ENCODE data around the gene RPL13A. TPM values are rescaled to one million over a fixed set of nuclear protein-coding genes. Genes with fewer than 3 reads are reported as not detected.

RPL13A gene
- total and polyA plus RNA-seq, 4 donors = 1,716 to 4,797 (median 2,674) TPM

DNA sequence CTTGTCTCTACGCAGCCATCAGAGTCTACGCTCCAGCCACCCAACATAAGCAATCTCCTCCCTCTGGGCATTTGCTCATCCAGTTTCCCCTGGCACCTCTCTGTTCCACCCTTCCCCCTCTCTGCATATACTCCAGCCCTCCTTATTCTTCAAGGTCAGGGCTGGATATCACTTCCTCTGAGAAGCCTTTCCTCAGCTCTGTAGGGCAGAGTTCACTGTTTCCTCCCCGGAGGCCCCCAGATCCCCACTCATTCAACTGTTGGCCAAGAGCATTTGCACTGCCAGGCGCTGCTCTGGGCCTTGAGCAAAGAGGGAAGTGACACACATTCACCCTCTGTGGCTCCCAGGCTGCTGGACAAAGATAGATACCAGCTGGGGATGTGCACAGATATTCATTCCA, 28.4 kb downstream of the RPL13A start:
- H3K36me3 ChIP-seq (ENCODE audit: control insufficient read depth in 1 of 2, insufficient read depth in 2 of 2, low read length in 1 of 2) = no peaks in the 10 kb centered on the region
- H3K9me3 ChIP-seq (ENCODE audit: control insufficient read depth, low read length) = no peaks in the 10 kb centered on the region
- H3K4me3 ChIP-seq (ENCODE audit: low read length in 2 of 2) = no peak overlapping the region
- WGBS, 2 donors = 85 to 90% methylated on average over 4 of the region's 4 CpGs
- DNase-seq (peak in 1 of 2 donors; percentile 82), ATAC-seq (ENCODE audit: low FRiP score) (no peak)
- H3K27me3 ChIP-seq (ENCODE audit: control insufficient read depth in 1 of 2, insufficient read depth in 2 of 2, low read length in 1 of 2) = no peaks in the 10 kb centered on the region
- H3K4me1 ChIP-seq (ENCODE audit: control insufficient read depth in 1 of 2, insufficient read depth in 2 of 2, low read length in 2 of 2) = no peaks in the 10 kb centered on the region
- intact Hi-C loops (cut with DNase I) = no loop called here
- no peak overlapping the region for H3K27ac ChIP-seq (ENCODE audit: low read depth in 1 of 2, low read length in 2 of 2)

DNA sequence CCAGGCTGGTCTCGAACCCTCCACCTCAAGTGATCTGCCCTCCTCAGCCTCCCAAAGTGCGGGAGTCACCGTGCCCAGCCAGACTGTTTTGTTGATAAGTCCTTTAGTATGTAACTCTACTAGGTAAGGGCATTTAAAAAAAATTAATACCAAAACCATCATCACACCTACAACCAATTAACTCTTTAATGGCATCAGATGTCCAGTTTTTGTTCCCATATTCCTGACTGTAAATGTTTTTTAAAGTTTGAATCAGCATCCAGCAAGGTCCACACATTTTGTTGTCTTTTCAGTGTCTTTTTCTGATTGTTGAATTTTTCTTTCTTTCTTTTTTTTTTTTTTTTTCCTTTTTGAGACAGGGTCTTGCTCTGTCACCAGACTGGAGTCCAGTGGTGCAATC, 30.6 kb downstream of the RPL13A start:
- intact Hi-C loops (cut with DNase I) = no loop called here
- H3K4me1 ChIP-seq (ENCODE audit: control insufficient read depth in 1 of 2, insufficient read depth in 2 of 2, low read length in 2 of 2) = no peaks in the 10 kb centered on the region
- H3K9me3 ChIP-seq (ENCODE audit: control insufficient read depth, low read length) = no peaks in the 10 kb centered on the region
- H3K36me3 ChIP-seq (ENCODE audit: control insufficient read depth in 1 of 2, insufficient read depth in 2 of 2, low read length in 1 of 2) = no peaks in the 10 kb centered on the region
- no peak overlapping the region for H3K27ac ChIP-seq (ENCODE audit: low read depth in 1 of 2, low read length in 2 of 2)
- ATAC-seq (ENCODE audit: low FRiP score) (no peak), DNase-seq (no peak)
- H3K27me3 ChIP-seq (ENCODE audit: control insufficient read depth in 1 of 2, insufficient read depth in 2 of 2, low read length in 1 of 2) = no peaks in the 10 kb centered on the region
- no peak overlapping the region for H3K4me3 ChIP-seq (ENCODE audit: low read length in 2 of 2)
- WGBS, 2 donors = 97 to 100% methylated on average over 3 of the region's 3 CpGs

DNA sequence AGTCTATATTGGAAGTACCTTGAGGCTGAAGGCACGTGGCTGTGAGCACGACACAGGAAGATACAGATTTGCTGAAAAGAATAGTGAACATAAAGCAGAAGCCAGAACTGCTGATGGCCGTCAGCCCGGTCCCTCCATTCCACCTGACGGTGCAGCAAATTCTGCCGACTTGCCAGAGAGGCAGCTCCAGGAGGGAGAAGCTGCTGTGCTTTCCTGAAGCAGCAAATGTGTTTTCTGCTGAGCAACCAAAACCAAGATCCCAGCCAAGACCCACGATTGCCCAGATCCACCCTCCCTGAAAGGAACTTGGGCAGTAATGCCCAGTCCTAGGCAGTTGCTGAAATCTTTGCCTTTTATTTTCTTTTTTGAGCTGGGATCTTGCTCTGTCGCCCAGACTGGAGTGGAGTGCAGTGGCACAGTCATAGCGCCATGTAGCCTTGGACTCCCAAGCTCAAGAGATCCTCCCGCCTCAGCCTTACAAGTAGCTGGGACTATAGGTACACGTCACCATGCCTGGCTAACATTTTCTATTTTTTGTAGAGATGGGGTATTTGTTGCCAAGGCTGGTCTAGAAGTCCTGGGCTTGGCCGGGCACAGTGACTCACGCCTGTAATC, 33.4 kb downstream of the RPL13A start:
- intact Hi-C loops (cut with DNase I) = loop anchor here in 1 of 2 donors (10.0 kb wide), 1 partner anchor 244 kb away; the partner anchor contains the start of genes AP2A1 and TSKS
- no peaks in the 10 kb centered on the region for H3K27me3 ChIP-seq (ENCODE audit: control insufficient read depth in 1 of 2, insufficient read depth in 2 of 2, low read length in 1 of 2)
- DNase-seq (peak in 1 of 2 donors; percentile 85), ATAC-seq (ENCODE audit: low FRiP score) (no peak)
- WGBS, 2 donors = 47 to 56% methylated on average over 13 of the region's 13 CpGs
- H3K27ac ChIP-seq (ENCODE audit: low read depth in 1 of 2, low read length in 2 of 2) = no peak overlapping the region
- H3K9me3 ChIP-seq (ENCODE audit: control insufficient read depth, low read length) = no peaks in the 10 kb centered on the region
- no peaks in the 10 kb centered on the region for H3K4me1 ChIP-seq (ENCODE audit: control insufficient read depth in 1 of 2, insufficient read depth in 2 of 2, low read length in 2 of 2)
- H3K36me3 ChIP-seq (ENCODE audit: control insufficient read depth in 1 of 2, insufficient read depth in 2 of 2, low read length in 1 of 2) = no peaks in the 10 kb centered on the region
- H3K4me3 ChIP-seq (ENCODE audit: low read length in 2 of 2) = no peak overlapping the region

DNA sequence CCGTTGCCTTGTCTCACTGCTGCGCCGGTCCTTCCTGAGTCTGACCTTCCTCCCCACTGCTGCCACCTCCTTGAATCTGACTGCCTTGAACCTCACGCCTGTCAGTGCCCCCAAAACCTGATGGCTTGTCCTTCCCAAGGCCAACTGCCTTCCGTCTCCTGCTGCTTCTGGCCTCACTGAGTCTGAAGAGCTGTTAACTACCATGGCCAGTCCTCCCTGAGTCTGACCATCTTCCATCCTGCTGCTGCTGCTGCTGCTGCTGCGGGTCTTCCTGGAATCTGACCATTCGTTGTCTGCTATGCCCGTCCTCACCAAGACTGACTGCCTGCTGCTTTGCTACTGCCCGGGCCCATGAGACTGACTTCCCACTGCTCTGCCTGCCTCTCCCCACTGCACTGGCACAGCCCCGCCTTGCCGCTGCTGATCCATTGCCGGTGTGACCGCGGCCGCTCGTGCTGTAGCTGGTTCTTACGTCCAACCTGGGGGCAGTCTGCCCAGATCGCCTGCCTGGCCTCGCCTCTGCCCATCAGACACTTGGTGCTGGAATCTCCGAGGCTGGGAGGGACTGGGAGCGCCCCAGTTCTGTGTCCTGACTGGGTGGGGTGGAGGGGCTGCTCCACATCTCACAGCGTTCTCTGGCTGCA, 37.5 kb downstream of the RPL13A start:
- Histone ChIP-seq H3K27me3 (ENCODE audit: control insufficient read depth in 1 of 2, insufficient read depth in 2 of 2, low read length in 1 of 2) (no peaks in the 10 kb centered on the region), H3K36me3 (ENCODE audit: control insufficient read depth in 1 of 2, insufficient read depth in 2 of 2, low read length in 1 of 2) (no peaks in the 10 kb centered on the region), H3K27ac (ENCODE audit: low read depth in 1 of 2, low read length in 2 of 2) (no peak overlapping the region), H3K4me3 (ENCODE audit: low read length in 2 of 2) (no peak overlapping the region), H3K9me3 (ENCODE audit: control insufficient read depth, low read length) (no peaks in the 10 kb centered on the region), H3K4me1 (ENCODE audit: control insufficient read depth in 1 of 2, insufficient read depth in 2 of 2, low read length in 2 of 2) (no peaks in the 10 kb centered on the region)
- WGBS, 2 donors = 88 to 89% methylated on average over 22 of the region's 22 CpGs
- intact Hi-C loops (cut with DNase I) = loop anchor here in 1 of 2 donors (10.0 kb wide), 1 partner anchor 240 kb away; the partner anchor contains the start of genes AP2A1 and TSKS
- ATAC-seq (ENCODE audit: low FRiP score) (no peak), DNase-seq (no peak)

DNA sequence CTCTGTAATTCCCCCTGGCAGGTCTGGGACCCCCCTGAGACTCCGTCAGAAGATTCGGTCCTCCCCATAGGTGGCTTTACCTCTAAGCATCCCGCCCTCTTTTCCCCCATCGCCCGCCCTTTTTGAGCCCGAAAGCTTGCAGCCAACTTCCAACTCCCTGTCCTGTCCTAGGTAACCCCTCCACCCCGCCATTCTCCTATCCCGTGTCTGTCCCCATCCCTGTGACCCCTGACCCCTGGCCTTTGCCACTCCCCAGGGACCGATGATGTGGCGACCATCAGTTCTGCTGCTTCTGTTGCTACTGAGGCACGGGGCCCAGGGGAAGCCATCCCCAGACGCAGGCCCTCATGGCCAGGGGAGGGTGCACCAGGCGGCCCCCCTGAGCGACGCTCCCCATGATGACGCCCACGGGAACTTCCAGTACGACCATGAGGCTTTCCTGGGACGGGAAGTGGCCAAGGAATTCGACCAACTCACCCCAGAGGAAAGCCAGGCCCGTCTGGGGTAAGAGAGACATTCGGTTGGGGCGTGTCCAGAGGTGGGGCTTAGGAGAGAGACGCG, 40.9 kb downstream of the RPL13A start:
- no peaks in the 10 kb centered on the region for H3K9me3 ChIP-seq (ENCODE audit: control insufficient read depth, low read length)
- peak overlapping the region in 1 of 2 donors; percentile 34 for H3K27ac ChIP-seq (ENCODE audit: low read depth in 1 of 2, low read length in 2 of 2)
- no peaks in the 10 kb centered on the region for H3K4me1 ChIP-seq (ENCODE audit: control insufficient read depth in 1 of 2, insufficient read depth in 2 of 2, low read length in 2 of 2)
- DNase-seq (peak; percentile 74 to 86), ATAC-seq (ENCODE audit: low FRiP score) (peak; percentile 41)
- intact Hi-C loops (cut with DNase I) = loop anchor here in 1 of 2 donors (10.0 kb wide), 1 partner anchor 237 kb away; the partner anchor contains the start of genes AP2A1 and TSKS
- no peaks in the 10 kb centered on the region for H3K36me3 ChIP-seq (ENCODE audit: control insufficient read depth in 1 of 2, insufficient read depth in 2 of 2, low read length in 1 of 2)
- peak overlapping the region; percentile 2 to 36 for H3K4me3 ChIP-seq (ENCODE audit: low read length in 2 of 2)
- WGBS, 2 donors = 16 to 22% methylated on average over 24 to 25 of the region's 25 CpGs
- no peaks in the 10 kb centered on the region for H3K27me3 ChIP-seq (ENCODE audit: control insufficient read depth in 1 of 2, insufficient read depth in 2 of 2, low read length in 1 of 2)

DNA sequence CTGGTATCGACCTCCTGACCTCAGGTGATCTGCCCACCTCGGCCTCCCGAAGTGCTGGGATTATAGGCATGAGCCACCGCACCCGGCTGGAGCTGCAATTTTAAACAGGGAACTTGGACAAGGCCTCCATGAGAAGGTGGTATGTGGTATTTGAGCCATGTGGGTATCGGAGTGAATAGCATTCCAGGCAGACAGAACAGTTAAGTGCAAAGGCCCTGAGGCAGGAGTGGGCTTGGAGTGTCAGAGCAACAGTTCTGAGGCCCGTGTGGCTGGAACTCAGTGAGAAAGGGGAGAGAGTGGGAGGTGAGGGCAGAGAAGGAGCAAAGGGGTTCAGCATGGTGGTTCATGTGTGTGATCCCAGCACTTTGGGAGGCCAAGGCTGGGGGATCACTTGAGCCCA, 43.3 kb downstream of the RPL13A start:
- H3K27ac ChIP-seq (ENCODE audit: low read depth in 1 of 2, low read length in 2 of 2) = no peak overlapping the region
- DNase-seq (no peak), ATAC-seq (ENCODE audit: low FRiP score) (no peak)
- 90% methylated on average over 7 of the region's 7 CpGs for WGBS, 2 donors
- H3K4me1 ChIP-seq (ENCODE audit: control insufficient read depth in 1 of 2, insufficient read depth in 2 of 2, low read length in 2 of 2) = no peaks in the 10 kb centered on the region
- no peak overlapping the region for H3K4me3 ChIP-seq (ENCODE audit: low read length in 2 of 2)
- intact Hi-C loops (cut with DNase I) = no loop called here
- no peaks in the 10 kb centered on the region for H3K27me3 ChIP-seq (ENCODE audit: control insufficient read depth in 1 of 2, insufficient read depth in 2 of 2, low read length in 1 of 2)
- no peaks in the 10 kb centered on the region for H3K36me3 ChIP-seq (ENCODE audit: control insufficient read depth in 1 of 2, insufficient read depth in 2 of 2, low read length in 1 of 2)
- H3K9me3 ChIP-seq (ENCODE audit: control insufficient read depth, low read length) = no peaks in the 10 kb centered on the region

DNA sequence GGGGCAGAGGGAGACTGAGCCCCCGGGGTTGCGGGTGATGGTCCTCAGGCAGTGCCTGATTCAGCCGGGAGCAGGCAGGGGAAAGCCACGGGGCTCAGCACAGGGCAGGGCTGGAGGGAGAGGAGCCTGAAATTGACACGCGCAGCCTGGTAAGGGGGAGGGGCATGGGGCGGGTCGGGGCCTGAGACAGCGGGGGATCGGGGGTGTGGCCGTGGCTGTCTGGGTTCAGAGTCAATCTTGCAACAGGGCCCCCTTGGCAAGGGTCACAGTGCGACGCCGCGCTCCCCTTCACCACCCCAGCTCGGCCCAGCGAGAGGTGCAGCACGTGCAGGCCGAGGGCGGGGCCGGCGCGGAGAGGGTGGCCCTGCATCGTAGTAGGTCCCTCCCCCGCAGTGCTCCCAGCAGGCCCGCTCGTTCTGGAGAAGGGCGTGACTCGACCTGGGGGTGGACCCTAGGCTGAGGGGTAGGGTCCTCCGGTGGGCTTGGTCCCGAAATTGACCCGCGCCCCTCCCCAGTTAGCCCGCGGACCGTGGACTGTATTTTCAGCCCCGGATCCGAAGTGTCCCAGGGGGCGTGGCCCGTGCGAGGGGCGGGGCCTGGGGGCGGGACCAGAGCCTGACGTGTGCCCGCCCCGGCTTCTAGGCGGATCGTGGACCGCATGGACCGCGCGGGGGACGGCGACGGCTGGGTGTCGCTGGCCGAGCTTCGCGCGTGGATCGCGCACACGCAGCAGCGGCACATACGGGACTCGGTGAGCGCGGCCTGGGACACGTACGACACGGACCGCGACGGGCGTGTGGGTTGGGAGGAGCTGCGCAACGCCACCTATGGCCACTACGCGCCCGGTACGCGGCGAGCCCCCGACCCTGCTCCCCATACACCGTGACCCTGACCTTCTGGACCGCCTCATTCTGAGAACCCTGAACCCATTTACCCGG, 46.4 kb downstream of the RPL13A start:
- DNase-seq (peak; percentile 76 to 92), ATAC-seq (ENCODE audit: low FRiP score) (peak; percentile 92)
- Histone ChIP-seq H3K4me3 (ENCODE audit: low read length in 2 of 2) (no peak overlapping the region), H3K9me3 (ENCODE audit: control insufficient read depth, low read length) (no peaks in the 10 kb centered on the region), H3K27me3 (ENCODE audit: control insufficient read depth in 1 of 2, insufficient read depth in 2 of 2, low read length in 1 of 2) (no peaks in the 10 kb centered on the region), H3K4me1 (ENCODE audit: control insufficient read depth in 1 of 2, insufficient read depth in 2 of 2, low read length in 2 of 2) (no peaks in the 10 kb centered on the region), H3K27ac (ENCODE audit: low read depth in 1 of 2, low read length in 2 of 2) (no peak overlapping the region), H3K36me3 (ENCODE audit: control insufficient read depth in 1 of 2, insufficient read depth in 2 of 2, low read length in 1 of 2) (no peaks in the 10 kb centered on the region)
- 18 to 20% methylated on average over 67 to 87 of the region's 87 CpGs for WGBS, 2 donors
- intact Hi-C loops (cut with DNase I) = no loop called here

DNA sequence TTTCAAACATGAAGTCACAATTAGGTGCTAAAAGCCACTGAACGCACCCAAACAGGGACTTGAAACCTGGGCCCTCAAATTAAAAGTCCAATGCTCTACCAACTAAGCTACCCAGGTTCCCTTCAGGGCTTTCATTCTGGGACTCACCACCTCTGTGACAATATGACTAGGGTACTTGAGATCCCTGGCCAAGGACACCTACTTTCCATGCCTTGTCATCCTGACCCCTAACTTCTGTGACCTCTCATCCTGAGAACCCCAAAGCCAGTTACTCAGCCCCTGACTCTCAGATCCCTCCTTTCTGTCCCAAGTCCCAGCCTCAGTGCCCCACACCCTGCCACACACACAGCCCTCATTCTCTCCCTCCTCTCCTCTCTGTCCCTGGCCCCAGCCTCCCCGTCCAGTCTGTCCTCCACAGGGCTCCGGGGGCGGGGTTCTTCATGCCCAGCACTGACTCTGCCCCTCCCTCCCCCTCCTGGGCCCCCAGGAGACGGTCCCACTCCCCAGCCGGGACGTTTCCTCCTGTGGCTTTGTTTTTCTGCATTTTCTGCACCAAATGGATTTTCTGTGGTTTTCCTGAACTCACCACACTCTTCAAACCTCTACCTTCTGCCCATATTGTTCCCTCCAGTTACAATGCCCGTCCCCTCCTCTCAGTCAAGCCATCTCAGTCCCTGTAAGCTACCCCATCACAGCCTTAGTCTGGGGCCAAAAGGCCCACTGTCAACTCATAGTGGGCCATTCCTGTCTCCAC, 47.4 kb downstream of the RPL13A start:
- Histone ChIP-seq H3K27ac (ENCODE audit: low read depth in 1 of 2, low read length in 2 of 2) (no peak overlapping the region), H3K36me3 (ENCODE audit: control insufficient read depth in 1 of 2, insufficient read depth in 2 of 2, low read length in 1 of 2) (peaks cover 0 to 2% of the 10 kb centered on the region in 2 donors), H3K4me3 (ENCODE audit: low read length in 2 of 2) (no peak overlapping the region), H3K4me1 (ENCODE audit: control insufficient read depth in 1 of 2, insufficient read depth in 2 of 2, low read length in 2 of 2) (no peaks in the 10 kb centered on the region), H3K27me3 (ENCODE audit: control insufficient read depth in 1 of 2, insufficient read depth in 2 of 2, low read length in 1 of 2) (no peaks in the 10 kb centered on the region), H3K9me3 (ENCODE audit: control insufficient read depth, low read length) (no peaks in the 10 kb centered on the region)
- ATAC-seq (ENCODE audit: low FRiP score) = no peak
- WGBS, 2 donors = 83 to 85% methylated on average over 8 of the region's 8 CpGs
- intact Hi-C loops (cut with DNase I) = no loop called here
- DNase-seq = no peak
